Measurements from ENCODE around the gene CD59. TPM values are rescaled to one million over a fixed set of nuclear protein-coding genes. Genes with fewer than 3 reads are reported as not detected.
"Not testable (repeated sequence)": the region's sequence is repeated elsewhere in the genome, so short reads cannot be mapped to it uniquely, and the experiment has no call there.

The CD59 gene
- polyA plus RNA-seq, 3 donors from 2014 or later: 46.9 to 70.7 (median 54.9) TPM

DNA sequence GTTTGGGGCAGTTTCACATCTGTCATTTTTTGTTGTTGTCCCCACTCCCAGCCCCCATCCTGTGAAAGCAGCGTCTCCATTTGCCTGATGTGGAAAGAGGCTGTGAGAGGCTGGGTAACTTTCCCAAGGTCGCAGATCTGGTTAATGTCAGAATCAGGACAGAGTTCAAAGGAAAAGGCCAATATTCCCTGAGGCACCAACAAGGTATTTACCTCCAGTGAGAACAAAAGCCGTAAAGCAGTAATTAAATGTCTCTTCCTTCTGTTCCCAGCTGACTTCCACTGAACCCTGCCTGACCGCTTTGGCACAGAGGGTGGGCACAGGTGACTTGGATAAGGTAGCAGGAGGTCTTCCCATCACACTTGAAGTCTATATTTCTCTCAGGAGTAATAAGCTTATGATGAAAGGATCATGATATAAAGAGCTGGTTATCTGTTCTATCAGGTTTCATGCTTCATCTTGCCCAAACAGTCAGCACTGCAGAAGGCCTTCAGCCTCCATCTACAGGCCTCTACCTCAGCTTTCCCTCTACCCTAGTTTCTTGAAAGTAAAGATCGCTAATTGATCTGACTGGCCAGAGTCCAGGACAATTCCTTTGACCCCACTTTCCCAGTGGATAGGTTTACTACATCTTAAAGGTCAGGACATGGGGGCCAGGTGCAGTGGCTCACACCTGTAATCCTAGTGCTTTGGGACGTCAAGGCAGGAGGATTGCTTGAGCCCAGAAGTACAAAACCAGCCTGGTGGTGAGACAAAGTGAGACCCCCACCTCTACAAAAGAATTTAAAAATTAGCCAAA, 45.0 kb downstream of the CD59 start:
- no peak for DNase-seq
- Mint-ChIP-seq H3K27ac (no peak overlapping the region), H3K4me3 (no peak overlapping the region), H3K27me3 (ENCODE audit: low read depth in 3 of 3) (peaks cover 6 to 7% (median 7%) of the 10 kb centered on the region in 3 donors), H3K4me1 (no peaks in the 10 kb centered on the region), H3K36me3 (no peaks in the 10 kb centered on the region), H3K9me3 (peaks cover 0 to 4% (median under 1%) of the 10 kb centered on the region in 6 donors)

GRCh38 chr11:33690290-33691065, 45.7 kb downstream of the CD59 start:
- no peaks in the 10 kb centered on the region for H3K36me3 Mint-ChIP-seq
- H3K9me3 Mint-ChIP-seq: peaks cover 0 to 4% (median under 1%) of the 10 kb centered on the region in 6 donors
- H3K27ac Mint-ChIP-seq: peak overlapping the region in 1 of 6 donors; percentile 58
- H3K27me3 Mint-ChIP-seq (ENCODE audit: low read depth in 3 of 3): peaks cover 3 to 8% (median 7%) of the 10 kb centered on the region in 3 donors
- no peak overlapping the region for H3K4me3 Mint-ChIP-seq
- no peak for DNase-seq
- H3K4me1 Mint-ChIP-seq: no peaks in the 10 kb centered on the region

DNA sequence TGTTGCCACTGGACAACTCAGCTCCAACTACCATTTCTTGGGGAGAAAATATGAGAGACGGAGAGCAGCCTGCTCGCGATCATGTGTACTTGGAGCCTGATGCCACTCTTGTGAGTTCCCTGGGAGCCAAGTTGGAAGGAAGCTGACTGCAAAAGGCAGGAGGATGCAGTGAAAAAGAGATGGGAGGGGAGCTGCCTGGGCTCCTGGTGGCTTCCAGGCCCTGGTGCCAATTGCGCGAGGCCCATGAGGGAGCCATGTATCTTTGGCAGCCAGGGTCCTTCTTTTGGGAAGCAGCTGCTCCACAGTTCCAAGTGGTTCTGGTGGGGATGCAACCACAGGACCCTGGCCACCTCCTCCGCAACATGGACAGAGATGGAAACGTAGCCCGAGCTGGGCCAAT, 46.7 kb downstream of the CD59 start:
- H3K4me3 Mint-ChIP-seq: no peak overlapping the region
- peaks cover 2 to 9% (median 6%) of the 10 kb centered on the region in 3 donors for H3K27me3 Mint-ChIP-seq (ENCODE audit: low read depth in 3 of 3)
- no peaks in the 10 kb centered on the region for H3K4me1 Mint-ChIP-seq
- peaks cover 0 to 4% (median under 1%) of the 10 kb centered on the region in 6 donors for H3K9me3 Mint-ChIP-seq
- H3K36me3 Mint-ChIP-seq: no peaks in the 10 kb centered on the region
- DNase-seq: no peak
- no peak overlapping the region for H3K27ac Mint-ChIP-seq

DNA sequence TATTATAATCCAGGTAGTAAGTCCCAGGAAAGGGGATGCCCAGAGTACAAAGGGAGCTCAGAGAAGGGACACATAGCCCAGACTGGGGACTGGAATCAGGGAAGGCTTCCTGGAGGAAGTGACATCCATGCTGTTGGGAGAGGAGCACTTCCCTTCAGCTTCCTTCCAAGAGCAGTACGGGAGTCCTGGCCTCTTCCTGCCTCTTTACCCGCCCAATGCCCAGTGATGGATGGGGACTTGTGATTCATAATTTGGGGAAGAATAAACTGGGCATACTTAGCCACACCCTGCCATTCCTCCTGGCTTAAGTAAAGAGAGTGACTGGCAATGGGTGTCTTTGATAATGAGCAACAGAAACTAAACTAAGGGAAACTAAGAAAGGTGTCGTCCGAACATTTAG, 47.1 kb downstream of the CD59 start:
- Mint-ChIP-seq H3K27ac (no peak overlapping the region), H3K9me3 (peaks cover 0 to 4% (median under 1%) of the 10 kb centered on the region in 6 donors), H3K4me3 (no peak overlapping the region), H3K27me3 (ENCODE audit: low read depth in 3 of 3) (peaks cover 2 to 9% (median 6%) of the 10 kb centered on the region in 3 donors), H3K4me1 (no peaks in the 10 kb centered on the region), H3K36me3 (no peaks in the 10 kb centered on the region)
- DNase-seq: no peak

- Mint-ChIP-seq H3K27me3 (ENCODE audit: low read depth in 3 of 3) (peaks cover 2 to 13% (median 6%) of the 10 kb centered on the region in 3 donors), H3K9me3 (peaks cover 0 to 4% (median under 1%) of the 10 kb centered on the region in 6 donors), H3K36me3 (no peaks in the 10 kb centered on the region), H3K27ac (no peak overlapping the region), H3K4me3 (no peak overlapping the region), H3K4me1 (no peaks in the 10 kb centered on the region)
- DNase-seq: no peak
Measured at GRCh38 chr11:33687733-33688479, 48.3 kb downstream of the CD59 start.

GRCh38 chr11:33685082-33685481, 51.1 kb downstream of the CD59 start:
- peaks cover 6 to 13% (median 10%) of the 10 kb centered on the region in 3 donors for H3K27me3 Mint-ChIP-seq (ENCODE audit: low read depth in 3 of 3)

GRCh38 chr11:33684003-33684706, 52.1 kb downstream of the CD59 start:
- H3K4me3 Mint-ChIP-seq: no peak overlapping the region
- no peaks in the 10 kb centered on the region for H3K36me3 Mint-ChIP-seq
- no peaks in the 10 kb centered on the region for H3K4me1 Mint-ChIP-seq
- peaks cover 0 to 4% (median under 1%) of the 10 kb centered on the region in 6 donors for H3K9me3 Mint-ChIP-seq
- H3K27me3 Mint-ChIP-seq (ENCODE audit: low read depth in 3 of 3): peaks cover 8 to 13% (median 12%) of the 10 kb centered on the region in 3 donors
- no peak for DNase-seq
- H3K27ac Mint-ChIP-seq: no peak overlapping the region

More at GRCh38 chr11:33685082-33685481, 51.1 kb downstream of the CD59 start:
- Mint-ChIP-seq H3K4me3 (no peak overlapping the region), H3K27ac (no peak overlapping the region), H3K36me3 (no peaks in the 10 kb centered on the region), H3K9me3 (peaks cover 0 to 4% (median under 1%) of the 10 kb centered on the region in 6 donors), H3K4me1 (no peaks in the 10 kb centered on the region)
- no peak for DNase-seq

DNA sequence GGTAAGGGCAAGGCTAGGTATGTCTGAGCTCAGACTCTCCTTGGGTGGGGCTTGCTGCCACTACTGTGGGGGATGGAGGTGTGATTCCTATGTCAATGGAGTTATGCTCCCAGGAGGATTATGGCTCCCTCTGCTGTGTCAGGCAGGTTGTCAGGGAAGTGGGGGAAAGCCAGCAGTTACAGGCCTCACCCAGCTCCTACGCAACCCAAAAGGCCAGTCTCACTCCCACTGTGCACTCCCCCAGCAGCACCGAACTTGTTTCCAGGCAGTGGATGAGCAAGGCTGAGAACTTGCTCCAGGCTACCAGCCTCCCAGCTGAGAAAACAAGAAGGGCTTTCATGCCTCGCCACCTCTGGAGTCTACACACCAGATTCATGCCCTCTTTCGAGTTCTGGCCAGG, 53.8 kb downstream of the CD59 start:
- H3K27me3 Mint-ChIP-seq (ENCODE audit: low read depth in 3 of 3): peaks cover 8 to 13% (median 12%) of the 10 kb centered on the region in 3 donors
- H3K4me3 Mint-ChIP-seq: no peak overlapping the region
- DNase-seq: no peak
- H3K9me3 Mint-ChIP-seq: peaks cover 0 to 3% (median under 1%) of the 10 kb centered on the region in 6 donors
- H3K4me1 Mint-ChIP-seq: no peaks in the 10 kb centered on the region
- H3K36me3 Mint-ChIP-seq: no peaks in the 10 kb centered on the region
- H3K27ac Mint-ChIP-seq: no peak overlapping the region

- no peak overlapping the region for H3K4me3 Mint-ChIP-seq
- no peak overlapping the region for H3K27ac Mint-ChIP-seq
- DNase-seq: no peak
- no peaks in the 10 kb centered on the region for H3K9me3 Mint-ChIP-seq
- no peaks in the 10 kb centered on the region for H3K36me3 Mint-ChIP-seq
- no peaks in the 10 kb centered on the region for H3K4me1 Mint-ChIP-seq
- peaks cover 7 to 17% (median 12%) of the 10 kb centered on the region in 3 donors for H3K27me3 Mint-ChIP-seq (ENCODE audit: low read depth in 3 of 3)
Measured at GRCh38 chr11:33682019-33682418, 54.2 kb downstream of the CD59 start.

GRCh38 chr11:33678616-33679015, 57.6 kb downstream of the CD59 start:
- peaks cover 4 to 19% (median 10%) of the 10 kb centered on the region in 3 donors for H3K27me3 Mint-ChIP-seq (ENCODE audit: low read depth in 3 of 3)
- not testable (repeated sequence) for H3K9me3 Mint-ChIP-seq, H3K27ac Mint-ChIP-seq, H3K4me3 Mint-ChIP-seq, H3K4me1 Mint-ChIP-seq, H3K36me3 Mint-ChIP-seq, DNase-seq

DNA sequence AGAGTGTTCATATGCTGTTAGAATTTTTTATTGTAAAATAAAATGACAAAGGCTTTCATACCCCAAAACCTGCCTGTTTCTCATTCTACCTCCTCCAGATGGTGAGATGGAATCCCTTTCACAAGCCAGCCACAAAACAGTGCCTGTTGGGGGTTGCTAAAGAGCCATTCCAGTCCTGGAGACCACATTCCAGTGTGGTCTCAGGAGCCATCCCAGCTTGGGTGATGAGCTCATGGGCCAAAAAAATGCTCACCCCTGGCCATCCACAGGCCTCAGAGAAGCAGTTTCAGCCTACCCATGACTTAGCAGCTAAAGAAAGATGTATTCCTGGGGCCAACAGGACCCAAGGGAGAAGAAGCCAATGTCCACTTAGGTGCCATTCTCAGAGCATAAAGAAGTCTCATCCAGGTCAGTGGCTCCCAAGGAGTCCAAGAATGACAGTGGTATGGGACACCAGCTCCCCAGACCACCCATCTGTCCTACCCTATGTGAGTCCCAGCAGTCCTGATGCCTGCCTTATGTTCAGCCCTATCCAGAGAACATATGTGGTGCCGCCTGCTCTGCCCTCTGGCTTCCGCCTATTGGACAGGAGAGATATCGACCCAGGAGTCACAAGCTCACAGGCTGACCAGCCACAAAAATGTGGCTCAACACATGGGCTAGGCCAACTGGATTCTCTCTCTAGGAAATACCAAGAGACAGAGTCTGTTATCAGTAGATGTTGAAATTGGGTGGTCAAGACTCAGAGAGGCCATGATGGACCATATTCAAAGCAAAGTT, 62.0 kb downstream of the CD59 start:
- Mint-ChIP-seq H3K36me3 (no peaks in the 10 kb centered on the region), H3K27ac (no peak overlapping the region), H3K4me1 (no peaks in the 10 kb centered on the region), H3K27me3 (ENCODE audit: low read depth in 3 of 3) (peaks cover 3 to 11% (median 4%) of the 10 kb centered on the region in 3 donors), H3K4me3 (no peak overlapping the region), H3K9me3 (no peaks in the 10 kb centered on the region)
- DNase-seq: no peak

GRCh38 chr11:33672273-33672672, 64.0 kb downstream of the CD59 start:
- DNase-seq: no peak
- H3K27ac Mint-ChIP-seq: peak overlapping the region in 1 of 6 donors; percentile 57

More at GRCh38 chr11:33672273-33672672, 64.0 kb downstream of the CD59 start:
- Mint-ChIP-seq H3K4me3 (no peak overlapping the region), H3K4me1 (no peaks in the 10 kb centered on the region), H3K9me3 (no peaks in the 10 kb centered on the region), H3K36me3 (no peaks in the 10 kb centered on the region), H3K27me3 (ENCODE audit: low read depth in 3 of 3) (peaks cover 0 to 5% (median 4%) of the 10 kb centered on the region in 3 donors)

All from immature natural killer cell (primary cell).